Measurements from ENCODE around the gene DNAJC6.

The DNAJC6 gene

GRCh38 chr1:65309304-65310077 lies at the start of gene DNAJC6:
TSS of gene DNAJC6 (plus strand) at chr1:65309543. CDS start at chr1:65309746, 203 bp downstream.
- Histone ChIP-seq H3K9me2 (replicated peaks; ENCODE audit: control insufficient read depth, low read length) (no peaks in the 10 kb centered on the region), H3K4me1 (ENCODE audit: control insufficient read depth, low read length) (no peaks in the 10 kb centered on the region), H3K27me3 (ENCODE audit: control insufficient read depth, low read length) (no peaks in the 10 kb centered on the region), H3K4me3 (ENCODE audit: low read length) (no peak within 1 kb of the TSS), H3K27ac (ENCODE audit: low read depth, low read length) (no peak within 1 kb of the TSS), H3K36me3 (ENCODE audit: control insufficient read depth, low read length) (no peaks in the 10 kb centered on the region), H3K4me2 (ENCODE audit: low read length) (no peak within 1 kb of the TSS), H3K79me2 (ENCODE audit: control insufficient read depth, low read length) (no peaks in the 10 kb centered on the region), H4K20me1 (ENCODE audit: control insufficient read depth, insufficient read depth, low read depth, low read length) (no peaks in the 10 kb centered on the region), H3K9me3 (ENCODE audit: control insufficient read depth, insufficient read depth, low read length) (no peaks in the 10 kb centered on the region), H3F3A (ENCODE audit: control insufficient read depth, insufficient read depth) (no peaks in the 10 kb centered on the region)
- TF ChIP-seq EZH2phosphoT487 (IDR thresholded peaks at IDR 0.05; ENCODE audit: borderline replicate concordance, low read length) (no peak), CTCF (IDR thresholded peaks at IDR 0.05; ENCODE audit: low read depth, low read length, poor library complexity, severe bottlenecking) (no peak)

GRCh38 chr1:65259816-65260215 lies 49.5 kb upstream of the DNAJC6 start:
- no peaks in the 10 kb centered on the region for H3K36me3 ChIP-seq (ENCODE audit: control insufficient read depth, low read length)
- H3K27ac ChIP-seq (ENCODE audit: low read depth, low read length), result no peak overlapping the region
- H3K9me3 ChIP-seq (ENCODE audit: control insufficient read depth, insufficient read depth, low read length), result no peaks in the 10 kb centered on the region
- TF ChIP-seq EZH2phosphoT487 (IDR thresholded peaks at IDR 0.05; ENCODE audit: borderline replicate concordance, low read length) (no peak), CTCF (IDR thresholded peaks at IDR 0.05; ENCODE audit: low read depth, low read length, poor library complexity, severe bottlenecking) (no peak)
- no peaks in the 10 kb centered on the region for H3F3A ChIP-seq (ENCODE audit: control insufficient read depth, insufficient read depth)
- no peak overlapping the region for H3K4me2 ChIP-seq (ENCODE audit: low read length)
- H4K20me1 ChIP-seq (ENCODE audit: control insufficient read depth, insufficient read depth, low read depth, low read length), result no peaks in the 10 kb centered on the region
- H3K27me3 ChIP-seq (ENCODE audit: control insufficient read depth, low read length), result no peaks in the 10 kb centered on the region
- H3K79me2 ChIP-seq (ENCODE audit: control insufficient read depth, low read length), result peaks cover 13% of the 10 kb centered on the region
- H3K4me3 ChIP-seq (ENCODE audit: low read length), result no peak overlapping the region
- peaks cover 21% of the 10 kb centered on the region for H3K4me1 ChIP-seq (ENCODE audit: control insufficient read depth, low read length)
- no peaks in the 10 kb centered on the region for H3K9me2 ChIP-seq (replicated peaks; ENCODE audit: control insufficient read depth, low read length)

- Histone ChIP-seq H3K9me2 (replicated peaks; ENCODE audit: control insufficient read depth, low read length) (no peaks in the 10 kb centered on the region), H3K4me2 (ENCODE audit: low read length) (no peak overlapping the region), H3K27me3 (ENCODE audit: control insufficient read depth, low read length) (no peaks in the 10 kb centered on the region), H3K36me3 (ENCODE audit: control insufficient read depth, low read length) (no peaks in the 10 kb centered on the region), H3K27ac (ENCODE audit: low read depth, low read length) (no peak overlapping the region), H4K20me1 (ENCODE audit: control insufficient read depth, insufficient read depth, low read depth, low read length) (no peaks in the 10 kb centered on the region), H3K4me1 (ENCODE audit: control insufficient read depth, low read length) (peaks cover 20% of the 10 kb centered on the region), H3K79me2 (ENCODE audit: control insufficient read depth, low read length) (peaks cover 3% of the 10 kb centered on the region; the same call in 1 of the 2 replicates), H3F3A (ENCODE audit: control insufficient read depth, insufficient read depth) (peaks cover 1% of the 10 kb centered on the region; the same call in 1 of the 2 replicates), H3K9me3 (ENCODE audit: control insufficient read depth, insufficient read depth, low read length) (no peaks in the 10 kb centered on the region), H3K4me3 (ENCODE audit: low read length) (no peak overlapping the region)
- TF ChIP-seq EZH2phosphoT487 (IDR thresholded peaks at IDR 0.05; ENCODE audit: borderline replicate concordance, low read length) (no peak), CTCF (IDR thresholded peaks at IDR 0.05; ENCODE audit: low read depth, low read length, poor library complexity, severe bottlenecking) (no peak)
Observed at GRCh38 chr1:65260851-65261473, 48.4 kb upstream of the DNAJC6 start.
